A673 (cell line): Measurements from ENCODE around the gene CINP.

Experiments used
- CTCF ChIP-seq: fragments of 300-800, 200-600 bp; sonication (generic); conservative IDR thresholded peaks from 2 replicates; pipeline ENCODE4 v1.5.1; 2017; ENCODE audit warnings: low read depth, mild to moderate bottlenecking, antibody characterized with exemption, low read length, moderate library complexity, mixed read lengths
- EZH2 ChIP-seq: fragments of 200-600 bp; sonication (generic); IDR thresholded peaks from 2 replicates; pipeline ENCODE4 v1.6.1; 2017; ENCODE audit warnings: borderline replicate concordance, low read depth, mild to moderate bottlenecking, mixed read lengths, antibody characterized with exemption, low read length; ENCODE audit not compliant: poor library complexity, severe bottlenecking

DNA sequence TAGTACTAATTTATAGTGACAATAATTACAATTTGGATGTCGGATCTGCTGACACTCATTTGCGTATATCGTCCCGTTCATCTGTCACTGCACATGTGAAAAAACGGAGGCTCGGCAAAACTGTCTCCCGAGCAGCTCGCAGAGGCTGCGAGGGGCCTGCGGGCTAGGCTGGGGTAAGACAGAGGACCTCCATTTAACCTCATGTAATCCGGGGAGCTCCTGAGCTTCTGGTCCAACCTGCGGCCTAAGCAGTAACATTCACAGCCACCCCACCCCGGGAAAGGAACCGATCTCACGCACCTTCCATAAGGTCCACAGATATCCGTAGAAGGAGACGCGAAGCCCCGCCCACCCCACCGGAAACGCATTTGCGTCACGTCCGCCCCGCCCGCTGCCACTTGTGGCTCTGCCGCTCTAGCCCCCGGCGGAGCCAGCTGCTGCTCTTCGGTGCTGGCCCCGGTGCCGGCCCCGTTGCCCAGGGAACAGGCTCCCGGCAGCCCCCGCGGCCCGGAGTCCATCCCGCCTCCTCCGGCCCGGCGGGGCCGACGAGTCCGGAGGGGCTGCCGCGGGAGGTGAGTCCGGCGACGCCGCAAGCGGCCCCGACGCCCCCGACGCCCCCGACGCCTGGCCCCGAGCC is at the start of gene CINP, which contains the start of gene TECPR2:
- no peak for TF ChIP-seq CTCF
- no peak for TF ChIP-seq EZH2
